MM.1S (cell line): ENCODE results near the gene PLXDC2.

Source experiments
- DNase-seq: peaks from one replicate; pipeline ENCODE4 v3.0.0-alpha.2; 2015
- H2AFZ ChIP-seq: fragments of 300-600 bp; sonication (generic); 2 replicates; pipeline ENCODE4 v1.6.0; 2016; ENCODE audit warnings: antibody characterized with exemption, low read length
- H3F3A ChIP-seq: fragments of 300-600 bp; sonication (generic); 2 replicates; pipeline ENCODE4 v1.6.1; 2016; ENCODE audit warnings: mild to moderate bottlenecking, antibody characterized with exemption, low read length, moderate library complexity, mixed read lengths; ENCODE audit not compliant: insufficient read depth
- H3K27ac ChIP-seq: fragments of 300-600 bp; sonication (generic); 2 replicates; pipeline ENCODE4 v1.5.1; 2016; ENCODE audit warnings: mild to moderate bottlenecking, low read length
- H3K27me3 ChIP-seq: fragments of 300-600 bp; sonication (generic); replicated peaks from 2 replicates; pipeline ENCODE4 v1.6.0; 2016; ENCODE audit warnings: low read length; ENCODE audit not compliant: insufficient read depth
- H3K36me3 ChIP-seq: fragments of 300-600 bp; sonication (generic); replicated peaks from 2 replicates; pipeline ENCODE4 v1.6.1; 2016; ENCODE audit warnings: mild to moderate bottlenecking, low read length, mixed read lengths; ENCODE audit not compliant: insufficient read depth
- H3K4me1 ChIP-seq: fragments of 300-600 bp; sonication (generic); 2 replicates; pipeline ENCODE4 v1.6.1; 2016; ENCODE audit warnings: low read length, mixed read lengths
- H3K4me2 ChIP-seq: fragments of 300-600 bp; sonication (generic); 2 replicates; pipeline ENCODE4 v1.6.0; 2016; ENCODE audit warnings: low read depth, low read length
- H3K4me3 ChIP-seq: fragments of 300-600 bp; sonication (generic); 2 replicates; pipeline ENCODE4 v1.5.1; 2016; ENCODE audit warnings: low read length, mixed read lengths
- H3K79me2 ChIP-seq: fragments of 300-600 bp; sonication (generic); 2 replicates; pipeline ENCODE4 v1.6.1; 2016; ENCODE audit warnings: mixed run types, low read length, mixed read lengths
- H3K9ac ChIP-seq: fragments of 300-600 bp; sonication (generic); 2 replicates; pipeline ENCODE4 v1.6.1; 2016; ENCODE audit warnings: low read length, mixed read lengths
- H3K9me2 ChIP-seq: fragments of 300-600 bp; sonication (generic); replicated peaks from 2 replicates; pipeline ENCODE4 v1.6.1; 2016; ENCODE audit warnings: mild to moderate bottlenecking, low read length, mixed read lengths; ENCODE audit not compliant: insufficient read depth
- H3K9me3 ChIP-seq: fragments of 300-600 bp; sonication (generic); replicated peaks from 2 replicates; pipeline ENCODE4 v1.6.1; 2016; ENCODE audit warnings: mild to moderate bottlenecking, low read length, mixed read lengths; ENCODE audit not compliant: insufficient read depth
- H4K20me1 ChIP-seq: fragments of 300-600 bp; sonication (generic); 2 replicates; pipeline ENCODE4 v1.6.1; 2016; ENCODE audit warnings: mild to moderate bottlenecking, low read length, moderate library complexity, mixed read lengths; ENCODE audit not compliant: insufficient read depth
- CTCF ChIP-seq: fragments of 300-600 bp; sonication (generic); IDR thresholded peaks from 2 replicates; pipeline ENCODE4 v1.5.1; 2016; ENCODE audit warnings: antibody characterized with exemption, low read length, mixed read lengths
- EZH2 ChIP-seq: fragments of 300-600 bp; sonication (generic); optimal IDR thresholded peaks from 2 replicates; pipeline ENCODE3; 2017; ENCODE audit warnings: low read depth, mild to moderate bottlenecking, antibody characterized with exemption, low read length, mixed read lengths
- EZH2phosphoT487 ChIP-seq: fragments of 300-600 bp; sonication (generic); IDR thresholded peaks from 2 replicates; pipeline ENCODE4 v1.6.1; 2018; ENCODE audit warnings: antibody characterized with exemption, low read length

The PLXDC2 gene

GRCh38 chr10:19800161-19800560, 16.1 kb upstream of the PLXDC2 start:
- Histone ChIP-seq H3K4me1 (peaks cover 31% of the 10 kb centered on the region), H3K36me3 (no peaks in the 10 kb centered on the region), H3K27ac (0 out of 2 replicates have a peak overlapping the region, but pooled peaks have one; percentile 8), H3K9ac (no peak overlapping the region), H3K4me2 (peak overlapping the region; percentile 32; the same call in 1 of the 2 replicates), H3F3A (no peaks in the 10 kb centered on the region), H2AFZ (no peak overlapping the region), H4K20me1 (no peaks in the 10 kb centered on the region), H3K9me3 (no peaks in the 10 kb centered on the region), H3K4me3 (no peak overlapping the region), H3K79me2 (no peaks in the 10 kb centered on the region), H3K9me2 (no peaks in the 10 kb centered on the region), H3K27me3 (no peaks in the 10 kb centered on the region)
- no peak for TF ChIP-seq EZH2
- TF ChIP-seq CTCF, result no peak
- TF ChIP-seq EZH2phosphoT487, result no peak
- DNase-seq, result no peak

GRCh38 chr10:19801369-19801768, 14.9 kb upstream of the PLXDC2 start:
- no peaks in the 10 kb centered on the region for H3K9me3 ChIP-seq
- no peaks in the 10 kb centered on the region for H4K20me1 ChIP-seq
- H2AFZ ChIP-seq, result no peak overlapping the region
- DNase-seq, result peak; percentile 55
- H3K79me2 ChIP-seq, result no peaks in the 10 kb centered on the region
- no peaks in the 10 kb centered on the region for H3K36me3 ChIP-seq
- H3F3A ChIP-seq, result no peaks in the 10 kb centered on the region
- no peak for TF ChIP-seq EZH2
- no peak for TF ChIP-seq EZH2phosphoT487
- TF ChIP-seq CTCF, result no peak
- H3K4me3 ChIP-seq, result no peak overlapping the region
- no peak overlapping the region for H3K27ac ChIP-seq
- no peak overlapping the region for H3K9ac ChIP-seq
- no peaks in the 10 kb centered on the region for H3K27me3 ChIP-seq
- peak overlapping the region; percentile 40; the same call in 1 of the 2 replicates for H3K4me2 ChIP-seq
- H3K9me2 ChIP-seq, result no peaks in the 10 kb centered on the region
- peaks cover 31% of the 10 kb centered on the region for H3K4me1 ChIP-seq

- H3K9ac ChIP-seq, result no peak overlapping the region
- no peak overlapping the region for H3K4me3 ChIP-seq
- H3K79me2 ChIP-seq, result no peaks in the 10 kb centered on the region
- no peak overlapping the region for H3K27ac ChIP-seq
- no peaks in the 10 kb centered on the region for H3K27me3 ChIP-seq
- H3K36me3 ChIP-seq, result no peaks in the 10 kb centered on the region
- peaks cover 29% of the 10 kb centered on the region for H3K4me1 ChIP-seq
- H3K4me2 ChIP-seq, result no peak overlapping the region
- no peak for DNase-seq
- H4K20me1 ChIP-seq, result no peaks in the 10 kb centered on the region
- H3K9me3 ChIP-seq, result no peaks in the 10 kb centered on the region
- TF ChIP-seq CTCF (no peak), EZH2 (no peak), EZH2phosphoT487 (no peak)
- no peaks in the 10 kb centered on the region for H3K9me2 ChIP-seq
- H3F3A ChIP-seq, result no peaks in the 10 kb centered on the region
- no peak overlapping the region for H2AFZ ChIP-seq
Measured at GRCh38 chr10:19803676-19804075, 12.6 kb upstream of the PLXDC2 start.
